Coronary artery (tissue), 2 donors: Measurements from ENCODE around the gene NOL11.

Experiments used
- DNase-seq: peaks from one replicate; pipeline ENCODE4 v3.0.0-alpha.2; 2017; ENCODE audit warnings: low spot score
- H3K27ac ChIP-seq, 2 donors: fragments of 200-600 bp; sonication (generic); one replicate each; pipeline ENCODE4 v1.5.1; 2016 to 2019
- H3K4me3 ChIP-seq: fragments of 200-600 bp; sonication (generic); 2 replicates; pipeline ENCODE4 v1.5.1; 2016; ENCODE audit warnings: mild to moderate bottlenecking, moderate library complexity
- CTCF ChIP-seq: fragments of 200-600 bp; sonication (generic); IDR thresholded peaks from one replicate; pipeline ENCODE4 v1.5.1; 2019; ENCODE audit warnings: antibody characterized with exemption

NOL11 gene

DNA sequence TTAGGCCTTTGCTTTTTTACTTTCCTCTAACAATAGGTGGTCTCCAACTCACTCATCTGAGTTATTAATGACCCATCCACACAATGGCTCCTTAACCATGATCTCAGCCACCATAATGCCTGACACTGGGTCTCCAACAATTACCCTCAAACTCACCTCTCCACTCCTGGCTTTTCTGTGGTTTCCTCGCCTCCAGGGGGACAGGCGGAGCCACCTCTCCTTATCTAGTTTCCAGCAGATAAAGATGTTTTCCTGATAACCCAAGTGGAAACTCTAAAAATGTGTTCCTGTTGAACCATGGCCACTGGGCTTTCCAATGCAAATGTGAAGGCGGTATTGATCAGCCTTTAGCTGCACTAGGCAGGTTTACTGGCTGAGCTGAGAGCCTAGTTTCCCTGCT, 9.4 kb upstream of the NOL11 start:
- DNase-seq, result no peak
- TF ChIP-seq CTCF, result no peak
- H3K27ac ChIP-seq, result no peak overlapping the region
- H3K4me3 ChIP-seq, result no peak overlapping the region

- DNase-seq, result no peak
- H3K27ac ChIP-seq, result no peak overlapping the region
- H3K4me3 ChIP-seq, result no peak overlapping the region
- TF ChIP-seq CTCF, result no peak
These were observed 5.8 kb upstream of the NOL11 start for GRCh38 chr17:67711916-67712315.

DNA sequence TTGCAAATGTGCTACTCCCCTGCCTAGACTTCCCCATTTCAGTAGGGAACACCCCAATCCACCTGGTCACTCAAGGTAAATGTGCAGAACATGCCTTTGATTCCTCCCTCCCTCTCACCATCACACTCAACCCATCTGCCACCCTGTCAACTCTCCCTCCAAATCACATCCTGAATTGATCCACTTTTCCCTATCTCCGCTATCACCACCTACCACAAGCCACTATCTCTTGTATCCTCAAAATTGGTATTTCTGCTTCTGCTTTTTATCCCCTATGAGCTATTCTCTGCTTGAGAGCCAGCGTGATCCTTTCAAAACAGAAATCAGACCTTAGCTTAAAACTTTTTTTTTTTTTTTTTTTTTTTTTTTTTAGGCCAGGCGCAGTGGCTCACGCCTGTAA, 5.4 kb upstream of the NOL11 start:
- DNase-seq, result no peak
- H3K4me3 ChIP-seq, result no peak overlapping the region
- H3K27ac ChIP-seq, result no peak overlapping the region
- no peak for TF ChIP-seq CTCF

DNA sequence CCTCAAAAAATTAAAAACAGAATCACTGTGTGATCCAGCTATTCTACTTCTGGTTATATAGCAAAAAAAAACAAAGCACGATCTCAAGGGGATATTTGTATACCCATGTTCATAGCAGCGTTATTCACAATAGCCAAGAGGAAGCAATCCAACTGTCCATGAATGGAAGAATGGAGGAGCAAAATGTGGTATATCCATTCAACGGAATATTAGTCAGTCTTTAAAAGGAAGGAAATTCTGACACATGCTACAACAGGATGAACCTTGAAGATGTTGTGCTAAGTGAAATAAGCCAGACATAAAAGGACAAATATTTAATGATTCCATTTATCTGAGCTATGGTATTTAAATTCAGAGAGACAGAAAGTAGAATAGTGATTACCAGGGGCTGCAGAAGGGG, 4.6 kb upstream of the NOL11 start:
- DNase-seq, result no peak
- no peak for TF ChIP-seq CTCF

DNA sequence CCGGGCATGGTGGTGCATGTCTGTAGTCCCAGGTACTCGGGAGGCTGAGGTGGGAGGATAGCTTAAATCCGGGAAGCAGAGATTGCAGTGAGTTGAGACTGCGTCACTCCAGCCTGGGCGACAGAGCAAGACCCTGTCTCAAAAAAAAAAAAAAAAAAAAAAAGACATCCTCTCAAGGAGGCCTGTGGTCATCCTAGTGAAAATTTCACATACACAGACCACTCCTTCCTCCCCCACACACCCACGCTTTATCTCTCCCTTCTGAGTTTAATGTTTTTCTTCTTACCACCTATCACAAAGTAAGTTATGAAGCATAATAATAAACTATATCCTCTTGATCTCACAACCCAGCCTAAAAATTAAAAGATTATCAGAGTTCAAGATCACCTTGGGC, 1.3 kb upstream of the NOL11 start:
- Histone ChIP-seq H3K27ac (no peak overlapping the region), H3K4me3 (no peak overlapping the region)
- no peak for TF ChIP-seq CTCF
- DNase-seq, result no peak

More for the DNA sequence above, 4.6 kb upstream of the NOL11 start:
- Histone ChIP-seq H3K27ac (no peak overlapping the region), H3K4me3 (no peak overlapping the region)

- no peak for TF ChIP-seq CTCF
- no peak for DNase-seq
- Histone ChIP-seq H3K4me3 (peak overlapping the region; percentile 99), H3K27ac (peak overlapping the region; percentile 78 to 91)
These were observed 528 bp upstream of the NOL11 start for GRCh38 chr17:67717192-67717623.

DNA sequence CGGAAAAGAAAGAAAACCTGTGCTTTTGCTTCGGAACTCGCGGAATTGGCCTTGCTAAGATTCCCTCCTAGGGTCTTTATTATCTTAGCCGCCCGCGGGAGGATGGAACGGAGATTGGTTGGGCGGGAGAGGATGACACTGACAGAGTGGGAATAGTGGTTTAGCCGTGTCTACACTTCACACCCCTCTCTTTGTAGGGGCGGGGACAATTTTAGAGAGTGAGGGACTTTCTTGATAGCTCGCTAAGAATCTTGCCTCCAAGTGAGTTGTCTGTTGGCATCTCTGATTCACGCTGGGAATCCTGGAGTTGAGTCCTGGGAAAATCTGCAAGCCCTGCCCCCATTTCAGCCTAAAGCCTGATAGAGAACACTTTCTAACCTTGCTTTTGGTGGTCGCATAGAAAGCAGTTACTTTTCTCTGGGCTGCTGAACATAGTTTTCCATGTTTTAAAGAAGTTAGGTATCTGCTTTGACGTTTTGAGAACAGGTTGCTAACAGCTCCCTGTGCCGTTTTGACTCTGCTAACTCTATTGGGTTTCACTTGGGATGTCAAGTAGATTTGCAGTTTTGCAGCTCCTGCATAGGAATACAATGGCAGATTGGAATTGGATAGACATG, 697 bp downstream of the NOL11 start:
- Histone ChIP-seq H3K4me3 (peak overlapping the region; percentile 99), H3K27ac (peak overlapping the region; percentile 61 to 91)
- peak; percentile 75 for DNase-seq
- TF ChIP-seq CTCF, result no peak
